Eye (tissue), 1 donor: ENCODE results near the gene ATP6V1G2.
"Not testable (repeated sequence)": the region's sequence is repeated elsewhere in the genome, so short reads cannot be mapped to it uniquely, and the experiment has no call there.

Experiments
- DNase-seq: peaks from one replicate; pipeline ENCODE4 v3.0.0-alpha.2; 2015

Gene ATP6V1G2

DNA sequence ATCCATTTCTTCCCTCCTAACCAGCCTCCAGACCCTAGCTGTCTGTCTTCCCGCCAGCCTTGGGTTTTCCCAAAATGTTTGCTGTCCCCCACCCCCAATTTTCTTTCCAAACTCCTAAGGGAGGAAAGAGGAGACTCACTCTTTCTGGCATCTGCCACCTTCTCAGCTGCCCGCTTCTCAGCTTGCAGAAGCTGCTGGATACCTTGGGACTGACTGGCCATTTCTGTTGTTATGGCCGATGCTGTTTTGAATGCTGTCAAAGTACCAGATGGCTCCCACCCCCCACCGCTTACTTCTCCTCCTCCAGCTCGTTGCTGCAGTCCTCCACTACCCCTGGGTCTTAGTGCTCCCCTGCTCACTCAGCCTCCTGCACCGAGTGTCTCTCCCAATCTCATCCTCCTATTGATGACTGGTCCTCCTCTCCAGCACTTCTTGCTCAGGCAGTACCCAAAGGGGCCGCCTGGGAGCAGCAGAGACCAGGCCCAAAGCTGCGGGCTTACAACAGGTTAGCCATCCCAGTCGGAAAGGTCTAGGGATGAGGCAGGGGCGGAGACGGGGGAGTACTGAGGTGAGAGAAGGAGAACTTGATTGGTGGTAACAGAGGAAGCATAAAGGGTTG is at the start of gene ATP6V1G2:
Gene ATP6V1G2, minus strand, starts transcription at position 270 of the 619 bp plus-strand sequence. Its CDS starts 49 bp downstream, at position 221.
- peak; percentile 97 for DNase-seq

GRCh38 chr6:31592396-31592771 is 46.0 kb upstream of the ATP6V1G2 start:
- no peak for DNase-seq

DNA sequence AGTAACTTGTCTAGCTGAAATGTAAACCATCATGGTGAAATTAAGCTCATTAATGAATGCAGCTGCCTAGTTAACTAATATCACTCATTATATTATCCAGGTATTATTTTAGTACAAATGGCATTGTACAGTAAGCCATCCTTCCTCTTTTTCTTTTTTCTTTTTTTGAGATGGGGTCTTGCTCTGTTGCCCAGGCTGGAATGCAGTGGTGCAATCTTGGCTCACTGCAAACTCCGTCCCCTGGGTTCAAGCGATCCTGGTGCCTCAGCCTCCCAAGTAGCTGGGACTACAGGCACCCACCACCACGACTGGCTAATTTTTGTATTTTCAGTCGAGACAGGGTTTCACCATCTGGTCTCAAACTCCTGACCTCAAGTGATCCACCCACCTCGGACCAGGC is 44.3 kb upstream of the ATP6V1G2 start:
- not testable (repeated sequence) for DNase-seq

- peak; percentile 17 for DNase-seq
These were observed 42.7 kb upstream of the ATP6V1G2 start for GRCh38 chr6:31588871-31589650.

DNA sequence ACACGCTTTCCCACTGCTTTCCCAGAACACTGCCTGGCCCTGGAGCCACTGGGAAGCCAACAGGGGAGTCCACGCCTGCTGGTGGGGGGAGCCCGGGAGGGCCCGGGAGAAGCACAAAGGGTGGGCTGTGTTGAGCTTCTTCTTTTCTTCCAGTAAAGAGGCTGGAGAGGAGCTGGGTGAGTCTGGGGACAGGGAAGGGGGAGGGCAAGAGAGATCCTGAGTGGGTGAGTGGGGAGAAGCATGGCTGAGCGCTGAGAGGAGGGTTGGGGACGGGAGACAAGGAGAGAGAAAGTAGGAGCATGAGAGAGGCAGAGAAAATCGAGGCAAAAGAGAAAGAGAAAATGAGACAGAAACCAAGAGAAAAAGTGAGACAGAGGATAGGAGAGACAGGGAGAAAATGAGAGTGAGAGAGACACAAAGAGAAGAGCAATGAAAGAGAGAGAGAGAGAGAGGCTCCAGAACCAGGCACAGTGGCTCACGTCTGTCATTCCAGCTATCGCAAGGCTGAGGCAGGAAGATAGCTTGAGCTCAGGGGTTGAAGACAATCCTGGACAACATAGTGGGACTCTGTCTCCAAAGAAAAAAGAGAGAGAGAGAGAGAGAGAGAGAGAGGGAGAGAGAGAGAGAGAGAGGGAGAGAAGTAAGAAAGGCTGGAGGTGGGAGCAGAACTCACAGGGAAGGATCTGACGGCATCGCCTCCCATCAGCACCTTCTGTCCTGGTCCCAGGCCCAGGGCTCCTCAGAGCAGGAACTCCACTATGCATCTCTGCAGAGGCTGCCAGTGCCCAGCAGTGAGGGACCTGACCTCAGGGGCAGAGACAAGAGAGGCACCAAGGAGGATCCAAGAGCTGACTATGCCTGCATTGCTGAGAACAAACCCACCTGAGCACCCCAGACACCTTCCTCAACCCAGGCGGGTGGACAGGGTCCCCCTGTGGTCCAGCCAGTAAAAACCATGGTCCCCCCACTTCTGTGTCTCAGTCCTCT is 41.7 kb upstream of the ATP6V1G2 start:
- DNase-seq: no peak

DNA sequence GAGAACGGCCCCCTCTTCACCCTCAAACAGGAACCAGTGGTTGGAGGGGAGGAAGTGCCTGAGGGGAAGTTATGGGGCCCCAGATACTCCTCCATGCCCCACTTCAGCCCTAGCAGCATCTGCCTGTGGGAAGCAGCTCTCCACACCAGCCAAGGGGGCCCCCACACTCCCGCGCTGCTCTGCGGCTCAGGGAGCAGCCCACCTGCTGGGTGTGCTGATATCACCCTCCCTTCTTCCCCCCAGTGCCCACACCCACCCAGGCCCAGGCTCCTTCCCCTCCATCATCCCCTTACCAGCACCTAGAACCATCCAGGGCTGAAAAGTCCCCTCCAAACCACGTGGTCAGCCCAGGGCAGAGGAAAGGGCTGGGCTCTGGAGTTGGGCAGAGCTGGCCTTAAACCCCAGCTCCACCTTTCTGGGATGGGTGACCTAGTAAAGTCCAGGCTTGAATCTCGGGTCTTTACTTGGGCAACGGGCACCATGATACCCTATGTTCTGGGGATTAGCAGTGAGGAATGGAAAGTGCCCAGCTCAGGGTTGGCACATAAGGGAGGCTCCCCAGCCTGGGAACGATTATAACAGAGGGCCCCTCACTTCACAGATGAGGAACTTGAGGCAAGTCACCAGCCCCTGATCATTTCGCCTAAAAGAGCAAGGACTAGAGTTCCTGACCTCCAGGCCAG is 40.3 kb upstream of the ATP6V1G2 start:
- DNase-seq: no peak

GRCh38 chr6:31586008-31586407 is 39.6 kb upstream of the ATP6V1G2 start, which contains the start of gene LST1:
Gene LST1 (plus strand): TSS chr6:31586277. CDS start chr6:31587300, 1,023 bp downstream.
- DNase-seq: no peak

DNA sequence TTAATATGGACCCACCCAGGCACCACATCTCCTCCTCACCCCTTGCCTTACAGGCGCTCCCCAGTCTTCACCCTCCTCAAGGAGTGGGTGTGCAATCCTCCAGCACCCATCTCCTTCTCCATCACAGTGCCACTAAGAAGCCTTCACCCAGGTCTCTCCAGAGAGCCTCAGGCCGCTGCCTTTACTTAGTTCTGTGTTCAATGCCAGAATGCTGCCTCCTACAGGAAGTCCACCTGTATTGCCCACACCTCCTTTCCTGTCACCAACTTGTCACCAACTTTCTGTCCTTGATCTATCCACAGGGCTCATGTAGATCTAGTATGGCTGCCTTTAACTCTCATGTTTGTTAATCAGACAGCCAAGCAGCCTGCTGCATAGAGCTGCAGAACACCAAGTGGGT is 39.1 kb upstream of the ATP6V1G2 start:
- no peak for DNase-seq

GRCh38 chr6:31582230-31582643 is 35.8 kb upstream of the ATP6V1G2 start, which contains the start of gene LTB:
Gene LTB (minus strand): TSS chr6:31582424. CDS start chr6:31582417, 7 bp downstream.
- no peak for DNase-seq

- no peak for DNase-seq
These were observed 35.2 kb upstream of the ATP6V1G2 start for GRCh38 chr6:31581434-31582229.

- DNase-seq: peak; percentile 94
These were observed 34.5 kb upstream of the ATP6V1G2 start for GRCh38 chr6:31580807-31581433.

DNA sequence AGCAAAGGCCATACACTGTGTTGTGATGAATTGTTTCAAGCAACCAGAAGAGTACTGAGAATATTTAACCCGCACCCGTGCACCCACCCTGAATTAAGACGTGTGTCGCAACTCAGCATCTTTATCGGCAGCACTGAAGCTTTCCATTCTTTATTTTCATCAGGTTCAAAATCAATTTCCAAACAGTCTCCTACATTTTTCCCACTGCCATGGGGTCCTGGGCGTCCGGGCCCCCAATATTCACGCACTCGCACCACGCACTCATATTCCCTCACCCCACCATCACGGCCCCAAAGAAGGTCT is 34.0 kb upstream of the ATP6V1G2 start:
- DNase-seq: no peak

GRCh38 chr6:31579546-31580437 is 33.4 kb upstream of the ATP6V1G2 start:
- DNase-seq: no peak

GRCh38 chr6:31579119-31579505 is 32.7 kb upstream of the ATP6V1G2 start:
- no peak for DNase-seq

- no peak for DNase-seq
These were observed 32.0 kb upstream of the ATP6V1G2 start for GRCh38 chr6:31578184-31579118.

GRCh38 chr6:31577579-31577966 is 31.2 kb upstream of the ATP6V1G2 start:
- no peak for DNase-seq

DNA sequence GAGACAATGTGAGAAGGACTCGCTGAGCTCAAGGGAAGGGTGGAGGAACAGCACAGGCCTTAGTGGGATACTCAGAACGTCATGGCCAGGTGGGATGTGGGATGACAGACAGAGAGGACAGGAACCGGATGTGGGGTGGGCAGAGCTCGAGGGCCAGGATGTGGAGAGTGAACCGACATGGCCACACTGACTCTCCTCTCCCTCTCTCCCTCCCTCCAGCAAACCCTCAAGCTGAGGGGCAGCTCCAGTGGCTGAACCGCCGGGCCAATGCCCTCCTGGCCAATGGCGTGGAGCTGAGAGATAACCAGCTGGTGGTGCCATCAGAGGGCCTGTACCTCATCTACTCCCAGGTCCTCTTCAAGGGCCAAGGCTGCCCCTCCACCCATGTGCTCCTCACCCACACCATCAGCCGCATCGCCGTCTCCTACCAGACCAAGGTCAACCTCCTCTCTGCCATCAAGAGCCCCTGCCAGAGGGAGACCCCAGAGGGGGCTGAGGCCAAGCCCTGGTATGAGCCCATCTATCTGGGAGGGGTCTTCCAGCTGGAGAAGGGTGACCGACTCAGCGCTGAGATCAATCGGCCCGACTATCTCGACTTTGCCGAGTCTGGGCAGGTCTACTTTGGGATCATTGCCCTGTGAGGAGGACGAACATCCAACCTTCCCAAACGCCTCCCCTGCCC is 30.6 kb upstream of the ATP6V1G2 start:
- no peak for DNase-seq

- DNase-seq: no peak
These were observed 29.7 kb upstream of the ATP6V1G2 start for GRCh38 chr6:31575952-31576685.
